HepG2 (cell line): ENCODE results near the gene DSC3. TPM values are rescaled to one million over a fixed set of nuclear protein-coding genes. Genes with fewer than 3 reads are reported as not detected.

Experiments used
- ATAC-seq: fragments of 200-7000 bp; cut with Tn5 transposase; 3 replicates; pipeline ENCODE4 v1.9.1; 2020; ENCODE audit warnings: mild to moderate bottlenecking, moderate library complexity
- BruUV-seq: library from RNA; stranded (reverse); fragments of 400-500 nt; replicated peaks from 2 replicates; lab custom pipeline; 2021; lab: Mats Ljungman, UMichigan
- CTCF ChIA-PET: fragments of 300-600 bp; formaldehyde crosslinking; extraction: SDS; loops from one replicate; lab custom pipeline; 2021; ENCODE audit warnings: low total read pairs, inconsistent platforms, low intra/inter-chr PET ratio; lab: Yijun Ruan, JAX
- POLR2A ChIA-PET: fragments of 350-600 bp; sonication (Branson Sonifier 250); formaldehyde crosslinking; loops from one replicate; lab custom pipeline; 2020; ENCODE audit warnings: antibody characterized with exemption, inconsistent platforms; lab: Yijun Ruan, JAX
- DNase-seq: peaks from one replicate; pipeline ENCODE4 v3.0.0-alpha.2; 2015; ENCODE audit warnings: low spot score
- FAIRE-seq: peaks from 3 replicates; lab custom pipeline; 2011; peaks lifted over from hg19 to GRCh38; lab: Jason Lieb, UNC
- H2AFZ ChIP-seq: one replicate; pipeline ENCODE4 v1.6.1; 2011; ENCODE audit warnings: low read length, inconsistent platforms
- H3K27ac ChIP-seq: fragments of 300-600 bp; 3 replicates; pipeline ENCODE4 v1.8.0; 2011; ENCODE audit warnings: mixed run types, mild to moderate bottlenecking, mixed read lengths, low read length, inconsistent platforms; ENCODE audit not compliant: insufficient read depth; ENCODE audit errors: extremely low read length
- H3K27me3 ChIP-seq, 2 experiments: fragments of 200-600 bp in 1 of 2; 2 replicates in 1 of 2; 3 replicates in 1 of 2; pipeline versions ENCODE4 v1.6.0 to v1.8.0; 2011; ENCODE audit warnings: low read length in 2 of 2, mild to moderate bottlenecking in 2 of 2, moderate library complexity in 2 of 2, inconsistent platforms in 1 of 2; ENCODE audit not compliant: insufficient read depth in 2 of 2, control insufficient read depth in 1 of 2
- H3K36me3 ChIP-seq, 2 experiments: fragments of 200-600 bp in 1 of 2; replicated peaks in 1 of 2; 2 replicates in 1 of 2; 3 replicates in 1 of 2; pipeline versions ENCODE4 v1.5.1 to v1.8.0; 2011; ENCODE audit warnings: low read length in 2 of 2, inconsistent platforms in 1 of 2; ENCODE audit not compliant: insufficient read depth in 2 of 2, control insufficient read depth in 1 of 2
- H3K4me1 ChIP-seq: 2 replicates; pipeline ENCODE4 v1.5.1; 2012; ENCODE audit warnings: low read length, inconsistent platforms; ENCODE audit not compliant: insufficient read depth
- H3K4me2 ChIP-seq: 2 replicates; pipeline ENCODE4 v1.6.0; 2011; ENCODE audit warnings: low read depth, low read length, inconsistent platforms
- H3K4me3 ChIP-seq, 3 experiments: fragments of 200-600 bp in 1 of 3; sonication (generic), shearing (Covaris generic) in 1 of 3; replicated peaks in 1 of 3; 2 replicates each; pipeline ENCODE4 v1.5.1; 2011 to 2016; ENCODE audit warnings: low read length in 3 of 3, inconsistent platforms in 2 of 3, low read depth in 2 of 3, mild to moderate bottlenecking in 2 of 3, control low read depth in 1 of 3, mixed read lengths in 1 of 3; ENCODE audit not compliant: insufficient read depth in 1 of 3
- H3K79me2 ChIP-seq: one replicate; pipeline ENCODE4 v1.6.1; 2011; ENCODE audit warnings: low read length, inconsistent platforms; ENCODE audit not compliant: insufficient read depth
- H3K9ac ChIP-seq: 2 replicates; pipeline ENCODE4 v1.6.0; 2011; ENCODE audit warnings: mild to moderate bottlenecking, low read depth, low read length, inconsistent platforms; ENCODE audit not compliant: insufficient read depth
- H3K9me3 ChIP-seq: 2 replicates; pipeline ENCODE4 v1.5.1; 2012; ENCODE audit warnings: mild to moderate bottlenecking, low read length
- H4K20me1 ChIP-seq: 2 replicates; pipeline ENCODE4 v1.6.0; 2011; ENCODE audit warnings: inconsistent platforms, mild to moderate bottlenecking, low read length, moderate library complexity; ENCODE audit not compliant: insufficient read depth
- AHDC1 ChIP-seq: sonication (generic); formaldehyde crosslinking; IDR thresholded peaks from 2 replicates; pipeline ENCODE4 v1.5.1; 2020; ENCODE audit warnings: mild to moderate bottlenecking, missing genetic modification reagents, borderline replicate concordance
- FIP1L1 ChIP-seq: fragments of 200-400 bp; formaldehyde crosslinking; IDR thresholded peaks from 2 replicates; pipeline ENCODE4 v1.6.1; 2018; ENCODE audit warnings: low read depth, mild to moderate bottlenecking, low read length, moderate library complexity, borderline replicate concordance; ENCODE audit not compliant: insufficient read depth
- GATA4 ChIP-seq: sonication (generic); IDR thresholded peaks from 2 replicates; pipeline ENCODE4 v1.6.1; 2016; ENCODE audit warnings: antibody characterized with exemption, low read depth, borderline replicate concordance
- NPAS2 ChIP-seq: sonication (generic); formaldehyde crosslinking; IDR thresholded peaks from 2 replicates; pipeline ENCODE4 v1.8.0; 2022; ENCODE audit warnings: mild to moderate bottlenecking, missing genetic modification reagents, borderline replicate concordance
- PHB2 ChIP-seq: fragments of 450-650 bp; IDR thresholded peaks from 2 replicates; pipeline ENCODE4 v1.6.1; 2018; ENCODE audit not compliant: partially characterized antibody
- REL ChIP-seq: sonication (generic); formaldehyde crosslinking; conservative IDR thresholded peaks from 2 replicates; pipeline ENCODE4 v1.8.0; 2022; ENCODE audit warnings: mild to moderate bottlenecking, missing genetic modification reagents, moderate library complexity
- SPEN ChIP-seq: sonication (generic); formaldehyde crosslinking; IDR thresholded peaks from 2 replicates; pipeline ENCODE4 v1.5.1; 2020; ENCODE audit warnings: low read depth, mild to moderate bottlenecking, missing genetic modification reagents
- TAF15 ChIP-seq: fragments of 200-400 bp; formaldehyde crosslinking; IDR thresholded peaks from one replicate; pipeline ENCODE4 v1.6.1; 2018; ENCODE audit warnings: mild to moderate bottlenecking, low read depth, low read length; ENCODE audit not compliant: poor library complexity, severe bottlenecking
- ZMAT3 ChIP-seq: sonication (generic); formaldehyde crosslinking; conservative IDR thresholded peaks from 2 replicates; pipeline ENCODE4 v1.7.0; 2021; ENCODE audit warnings: missing genetic modification reagents
- ZMYM2 ChIP-seq: sonication (generic); formaldehyde crosslinking; IDR thresholded peaks from 2 replicates; pipeline ENCODE4 v1.8.0; 2022; ENCODE audit warnings: mild to moderate bottlenecking, missing genetic modification reagents
- ZNF10 ChIP-seq: sonication (generic); formaldehyde crosslinking; IDR thresholded peaks from 2 replicates; pipeline ENCODE4 v1.4.0; 2020; ENCODE audit warnings: mild to moderate bottlenecking, low read depth, missing genetic modification reagents, borderline replicate concordance
- ZNF468 ChIP-seq: sonication (generic); formaldehyde crosslinking; IDR thresholded peaks from 2 replicates; pipeline ENCODE4 v1.8.0; 2022; ENCODE audit warnings: mild to moderate bottlenecking, moderate library complexity, missing genetic modification reagents
- ZNF589 ChIP-seq: sonication (generic); formaldehyde crosslinking; conservative IDR thresholded peaks from 2 replicates; pipeline ENCODE4 v1.8.0; 2022; ENCODE audit warnings: mild to moderate bottlenecking, moderate library complexity, missing genetic modification reagents
- ZNF639 ChIP-seq: conservative IDR thresholded peaks from 2 replicates; pipeline ENCODE4 v1.6.1; 2018; ENCODE audit warnings: missing genetic modification reagents
- ZNF749 ChIP-seq: sonication (generic); formaldehyde crosslinking; IDR thresholded peaks from 2 replicates; pipeline ENCODE4 v1.8.0; 2022; ENCODE audit warnings: mild to moderate bottlenecking, missing genetic modification reagents, moderate library complexity, borderline replicate concordance
- WGBS: methylation state at CpG from one replicate; pipeline ENCODE4 v1.1.6; 2017; ENCODE audit warnings: low lambda C conversion rate; 5-methylcytosine and 5-hydroxymethylcytosine counted together
- in situ Hi-C: cut with HindIII; loops from 2 replicates; pipeline ENCODE4 v1.10.0; 2017; ENCODE audit warnings: low pct_unique_long_range_greater_than_20kb; ENCODE audit not compliant: extremely low pct_ligation_motif_present
- intact Hi-C: fragments of 100-400 bp; cut with micrococcal nuclease; formaldehyde crosslinking; loops from one replicate; pipeline ENCODE4 v1.10.0; 2022; ENCODE audit not compliant: unreplicated experiment
- polyA plus RNA-seq, 8 experiments: library from polyadenylated mRNA; depleted of rRNA in 3 of 8; stranded (reverse) in 7 of 8; unstranded in 1 of 8; fragments of >200 nt; fragmentation: Illumina TruSeq in 4 of 8; extraction: Trizol in 4 of 8; gene quantifications; 2 replicates each; pipeline versions ENCODE4 v1.2.1 to v1.2.3, GENCODE V29; 2011 to 2016; ENCODE audit warnings: low read depth in 4 of 8, missing spikeins in 1 of 8, mixed read lengths in 1 of 8; ENCODE audit not compliant: insufficient read depth in 1 of 8
- total RNA-seq, 5 experiments: library from RNA; depleted of rRNA; stranded (reverse); fragments of >200 nt; fragmentation: Illumina TruSeq; extraction: Trizol; gene quantifications; 2 replicates each; pipeline ENCODE4 v1.2.3, GENCODE V29; 2016; ENCODE audit warnings: low read depth in 1 of 5
- TF ChIP-seq, protein P1 (sequence below): sonication (generic); formaldehyde crosslinking; IDR thresholded peaks from 2 replicates; pipeline ENCODE4 v1.8.0; 2022; ENCODE audit warnings: missing genetic modification reagents, mild to moderate bottlenecking, borderline replicate concordance

DSC3 gene
- total and polyA plus RNA-seq, 2 of the 13 experiments (the other 11 are each of a cell fraction or from before 2014, with no cell fraction given) = 0.05 to 0.38 TPM

GRCh38 chr18:31015715-31016434 lies 26.7 kb downstream of the DSC3 start:
- no peaks in the 10 kb centered on the region for H3K9me3 ChIP-seq
- no peak overlapping the region for H3K27ac ChIP-seq
- no peak overlapping the region for H2AFZ ChIP-seq
- intact Hi-C loops = no loop called here
- H3K79me2 ChIP-seq = no peaks in the 10 kb centered on the region
- POLR2A ChIA-PET = no interaction called here
- no peaks in the 10 kb centered on the region for H3K4me1 ChIP-seq
- no peaks in the 10 kb centered on the region for H3K36me3 ChIP-seq
- TF ChIP-seq, protein P1, sequence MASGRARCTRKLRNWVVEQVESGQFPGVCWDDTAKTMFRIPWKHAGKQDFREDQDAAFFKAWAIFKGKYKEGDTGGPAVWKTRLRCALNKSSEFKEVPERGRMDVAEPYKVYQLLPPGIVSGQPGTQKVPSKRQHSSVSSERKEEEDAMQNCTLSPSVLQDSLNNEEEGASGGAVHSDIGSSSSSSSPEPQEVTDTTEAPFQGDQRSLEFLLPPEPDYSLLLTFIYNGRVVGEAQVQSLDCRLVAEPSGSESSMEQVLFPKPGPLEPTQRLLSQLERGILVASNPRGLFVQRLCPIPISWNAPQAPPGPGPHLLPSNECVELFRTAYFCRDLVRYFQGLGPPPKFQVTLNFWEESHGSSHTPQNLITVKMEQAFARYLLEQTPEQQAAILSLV (CRISPR knock-in tag) = no peak
- TF ChIP-seq ZMYM2 (CRISPR knock-in tag) (no peak), ZNF468 (CRISPR knock-in tag) (no peak), ZNF749 (CRISPR knock-in tag) (no peak), AHDC1 (no peak), GATA4 (no peak), FIP1L1 (no peak), ZNF10 (CRISPR knock-in tag) (no peak), PHB2 (no peak), SPEN (CRISPR knock-in tag) (no peak), ZNF639 (CRISPR knock-in tag) (no peak), REL (CRISPR knock-in tag) (no peak), TAF15 (no peak), NPAS2 (CRISPR knock-in tag) (no peak), ZMAT3 (CRISPR knock-in tag) (no peak), ZNF589 (CRISPR knock-in tag) (no peak)
- DNase-seq (no peak), ATAC-seq (no peak), FAIRE-seq (no peak)
- no peaks in the 10 kb centered on the region for H4K20me1 ChIP-seq
- H3K4me2 ChIP-seq = no peak overlapping the region
- no peak overlapping the region for H3K9ac ChIP-seq
- 34% methylated on average over 3 of the region's 3 CpGs for WGBS
- in situ Hi-C loops = no loop called here
- CTCF ChIA-PET = no interaction called here
- H3K4me3 ChIP-seq = no peak overlapping the region
- no peaks in the 10 kb centered on the region for H3K27me3 ChIP-seq
- no TSS peak for BruUV-seq
